Neural cell (in vitro differentiated cells): ENCODE results near the gene AKT3.

Experiments used
- CTCF ChIP-seq: fragments of 450-650 bp; IDR thresholded peaks from 2 replicates; pipeline ENCODE4 v1.5.1; 2014; ENCODE audit warnings: antibody characterized with exemption, mild to moderate bottlenecking, moderate library complexity; ENCODE audit not compliant: poor library complexity, severe bottlenecking
- EZH2 ChIP-seq: fragments of 200-600, 300-800 bp; shearing (Covaris generic), sonication (generic); IDR thresholded peaks from 2 replicates; pipeline ENCODE4 v1.6.1; 2014; ENCODE audit warnings: antibody characterized with exemption, low read length, borderline replicate concordance, mild to moderate bottlenecking; ENCODE audit not compliant: insufficient read depth, poor library complexity, severe bottlenecking
- POLR2AphosphoS5 ChIP-seq: IDR thresholded peaks from 2 replicates; pipeline ENCODE4 v1.6.1; 2012
- SMC3 ChIP-seq: fragments of 450-650 bp; conservative IDR thresholded peaks from 2 replicates; pipeline ENCODE4 v1.6.1; 2014; ENCODE audit warnings: antibody characterized with exemption, mild to moderate bottlenecking, moderate library complexity; ENCODE audit not compliant: poor library complexity

GRCh38 chr1:243496187-243496646 is 353.8 kb downstream of the AKT3 start:
- TF ChIP-seq CTCF = no peak
- no peak for TF ChIP-seq EZH2
- TF ChIP-seq SMC3 = no peak
- no peak for TF ChIP-seq POLR2AphosphoS5
